ENCODE results near the gene PDIA6. TPM values are rescaled to one million over a fixed set of nuclear protein-coding genes. Genes with fewer than 3 reads are reported as not detected.
"Not testable (repeated sequence)": the region's sequence is repeated elsewhere in the genome, so short reads cannot be mapped to it uniquely, and the experiment has no call there.

The PDIA6 gene
- total RNA-seq, 1 donor from 2014 or later = 109 TPM

- no peaks in the 10 kb centered on the region for H3K9me3 Mint-ChIP-seq
- no peak for DNase-seq
- peaks cover 14% of the 10 kb centered on the region for H3K27me3 Mint-ChIP-seq
- intact Hi-C loops (cut with micrococcal nuclease) = loop anchor here (10.0 kb wide), 3 partner anchors 513 to 867 kb away; partner anchors contain the start of genes E2F6 and HPCAL1
- H3K36me3 Mint-ChIP-seq (ENCODE audit: low read depth) = no peaks in the 10 kb centered on the region
- ChIA-PET CTCF (no interaction called here), POLR2A (no interaction called here)
- no peaks in the 10 kb centered on the region for H3K4me1 Mint-ChIP-seq
- no peak for TF ChIP-seq CTCF (IDR thresholded peaks at IDR 0.05)
- no peak overlapping the region for H3K27ac Mint-ChIP-seq
- ATAC-seq (ENCODE audit: low read depth) = no peak
- no peak overlapping the region for H3K4me3 Mint-ChIP-seq
These were observed 4.8 kb upstream of the PDIA6 start for GRCh38 chr2:10817413-10817812.

GRCh38 chr2:10814571-10815331 lies 2.2 kb upstream of the PDIA6 start:
- DNase-seq = no peak
- peak overlapping the region; percentile 39 for H3K4me3 Mint-ChIP-seq

GRCh38 chr2:10814142-10814541 lies 1.6 kb upstream of the PDIA6 start:
- Mint-ChIP-seq H3K9me3 (no peaks in the 10 kb centered on the region), H3K4me1 (peaks cover 27% of the 10 kb centered on the region), H3K27ac (no peak overlapping the region), H3K27me3 (peaks cover 5% of the 10 kb centered on the region), H3K36me3 (ENCODE audit: low read depth) (peaks cover 14% of the 10 kb centered on the region), H3K4me3 (peak overlapping the region; percentile 19)
- DNase-seq (no peak), ATAC-seq (ENCODE audit: low read depth) (no peak)
- ChIA-PET CTCF (no interaction called here), POLR2A (no interaction called here)
- no peak for TF ChIP-seq CTCF (IDR thresholded peaks at IDR 0.05)
- intact Hi-C loops (cut with micrococcal nuclease) = loop anchor here (5.0 to 10.0 kb wide), 5 partner anchors 509 to 972 kb away; partner anchors contain the start of genes E2F6, HPCAL1, KLF11 and TAF1B

More at GRCh38 chr2:10814571-10815331, 2.2 kb upstream of the PDIA6 start:
- Mint-ChIP-seq H3K27ac (no peak overlapping the region), H3K27me3 (peaks cover 6% of the 10 kb centered on the region), H3K4me1 (peaks cover 23% of the 10 kb centered on the region), H3K9me3 (no peaks in the 10 kb centered on the region), H3K36me3 (ENCODE audit: low read depth) (peaks cover 13% of the 10 kb centered on the region)
- TF ChIP-seq CTCF (IDR thresholded peaks at IDR 0.05) = no peak
- POLR2A ChIA-PET = no interaction called here
- no peak for ATAC-seq (ENCODE audit: low read depth)
- intact Hi-C loops (cut with micrococcal nuclease) = loop anchor here (5.0 to 10.0 kb wide), 5 partner anchors 510 to 972 kb away; partner anchors contain the start of genes E2F6, HPCAL1, KLF11 and TAF1B
- CTCF ChIA-PET = no interaction called here

GRCh38 chr2:10813163-10814138 lies 866 bp upstream of the PDIA6 start:
- CTCF ChIA-PET; DNase-seq; H3K27ac Mint-ChIP-seq; H3K27me3 Mint-ChIP-seq; ATAC-seq (ENCODE audit: low read depth); H3K9me3 Mint-ChIP-seq: not testable (repeated sequence)
- POLR2A ChIA-PET = interaction anchor here (0.7 to 2.8 kb wide), 5 partner anchors 69 to 531 kb away, joined by 3 to 26 read pairs (median 7); partner anchors contain the start of genes NOL10, ROCK2 and SLC66A3
- H3K4me3 Mint-ChIP-seq = peak overlapping the region; percentile 85
- intact Hi-C loops (cut with micrococcal nuclease) = loop anchor here (2.0 to 10.0 kb wide), 8 partner anchors 509 to 971 kb away; partner anchors contain the start of genes E2F6, GRHL1, HPCAL1 and KLF11
- peaks cover 32% of the 10 kb centered on the region for H3K4me1 Mint-ChIP-seq
- H3K36me3 Mint-ChIP-seq (ENCODE audit: low read depth) = peaks cover 17% of the 10 kb centered on the region

- POLR2A ChIA-PET = interaction anchor here (0.6 to 2.8 kb wide), 8 partner anchors 21 to 1059 kb away, joined by 3 to 26 read pairs (median 4); partner anchors contain the start of genes NOL10 and ODC1
- intact Hi-C loops (cut with micrococcal nuclease) = loop anchor here (5.0 to 10.0 kb wide), 5 partner anchors 507 to 969 kb away; partner anchors contain the start of genes E2F6, HPCAL1, KLF11 and TAF1B
- H3K36me3 Mint-ChIP-seq (ENCODE audit: low read depth) = peaks cover 28% of the 10 kb centered on the region
- peaks cover 52% of the 10 kb centered on the region for H3K4me1 Mint-ChIP-seq
- no peak for TF ChIP-seq CTCF (IDR thresholded peaks at IDR 0.05)
- H3K27ac Mint-ChIP-seq = peak overlapping the region; percentile 95
- H3K4me3 Mint-ChIP-seq = peak overlapping the region; percentile 91
- no peak for ATAC-seq (ENCODE audit: low read depth)
- no peaks in the 10 kb centered on the region for H3K9me3 Mint-ChIP-seq
- no peak for DNase-seq
- no peaks in the 10 kb centered on the region for H3K27me3 Mint-ChIP-seq
- CTCF ChIA-PET = interaction anchor here (1.1 to 1.5 kb wide), 2 partner anchors 21 to 24 kb away, joined by 3 to 9 read pairs; no protein-coding TSS in a partner anchor
These were observed 1.1 kb downstream of the PDIA6 start for GRCh38 chr2:10811517-10811916.

Data from activated B cell treated with CpG ODN at 0.5 μM for 24 hours (primary cell).